HG03097 (cell line): ENCODE measurements around the gene PORCN.

Experiments used
- ATAC-seq: cut with Tn5 transposase; IDR thresholded peaks from one replicate; pipeline ENCODE4 v1.9.1; 2021; ENCODE audit not compliant: unreplicated experiment, low FRiP score

The PORCN gene

DNA sequence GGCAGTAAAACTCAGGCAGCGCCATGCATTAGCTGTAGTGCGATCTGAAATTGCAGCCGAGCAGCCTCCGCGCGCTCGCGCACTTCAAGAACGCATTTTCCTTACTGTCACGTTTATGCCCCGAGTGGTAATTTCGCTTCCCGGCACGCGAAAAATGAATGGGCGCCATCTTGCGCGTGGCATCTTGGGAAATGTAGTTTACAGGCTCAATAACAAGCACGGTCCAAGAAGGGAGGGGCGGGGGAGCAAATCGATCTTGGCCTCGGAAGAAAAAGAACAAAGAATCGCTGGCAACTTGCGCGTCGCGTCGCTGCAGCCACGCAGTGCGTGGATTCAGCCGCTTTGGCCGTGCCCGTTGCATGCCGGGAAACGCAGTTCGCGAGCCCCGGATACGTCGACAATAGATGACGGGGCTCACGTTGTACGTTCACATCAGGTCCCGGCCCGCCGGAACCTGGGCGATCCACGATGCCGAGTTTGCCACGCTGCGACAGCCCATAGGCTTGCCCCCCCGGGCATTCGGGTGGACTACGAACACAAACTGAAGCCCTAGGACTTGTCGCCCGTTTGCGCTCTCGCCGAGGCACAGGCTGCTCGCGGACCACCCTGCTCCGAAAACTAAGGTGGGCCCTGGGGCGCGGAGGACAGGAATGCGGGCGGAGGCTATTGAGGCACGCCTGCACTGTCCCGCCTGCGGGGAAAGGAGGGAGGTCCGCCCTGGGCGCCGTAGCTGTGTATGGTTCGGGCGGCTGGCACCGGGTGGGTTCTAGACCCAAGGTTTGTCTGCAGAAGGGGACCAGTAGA, 32.8 kb upstream of the PORCN start, which contains the start of gene FTSJ1:
TSS of gene FTSJ1 (plus strand) at position 426 of the 804 bp plus-strand sequence. CDS start 1,849 bp downstream, outside the sequence.
- peak; percentile 68 for ATAC-seq

DNA sequence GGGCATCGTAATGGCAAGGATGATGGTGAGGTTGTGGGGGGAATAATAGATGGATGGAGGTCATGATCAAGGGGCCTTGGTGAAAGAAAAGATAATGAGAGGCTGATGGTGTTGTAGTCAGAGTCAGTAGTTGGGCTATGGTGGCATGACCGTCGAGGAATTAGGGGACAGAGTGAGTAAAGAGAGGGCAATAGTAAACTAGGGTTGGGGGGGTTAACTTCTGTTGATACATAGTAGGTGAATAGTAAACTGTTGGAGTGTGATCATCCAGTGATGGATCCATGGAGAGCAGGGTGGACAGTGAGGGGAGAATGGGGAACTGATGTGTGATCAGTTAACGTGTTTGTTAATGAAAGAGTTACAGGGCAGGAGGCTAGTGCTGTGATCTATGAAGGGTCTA, 31.9 kb upstream of the PORCN start:
- no peak for ATAC-seq

DNA sequence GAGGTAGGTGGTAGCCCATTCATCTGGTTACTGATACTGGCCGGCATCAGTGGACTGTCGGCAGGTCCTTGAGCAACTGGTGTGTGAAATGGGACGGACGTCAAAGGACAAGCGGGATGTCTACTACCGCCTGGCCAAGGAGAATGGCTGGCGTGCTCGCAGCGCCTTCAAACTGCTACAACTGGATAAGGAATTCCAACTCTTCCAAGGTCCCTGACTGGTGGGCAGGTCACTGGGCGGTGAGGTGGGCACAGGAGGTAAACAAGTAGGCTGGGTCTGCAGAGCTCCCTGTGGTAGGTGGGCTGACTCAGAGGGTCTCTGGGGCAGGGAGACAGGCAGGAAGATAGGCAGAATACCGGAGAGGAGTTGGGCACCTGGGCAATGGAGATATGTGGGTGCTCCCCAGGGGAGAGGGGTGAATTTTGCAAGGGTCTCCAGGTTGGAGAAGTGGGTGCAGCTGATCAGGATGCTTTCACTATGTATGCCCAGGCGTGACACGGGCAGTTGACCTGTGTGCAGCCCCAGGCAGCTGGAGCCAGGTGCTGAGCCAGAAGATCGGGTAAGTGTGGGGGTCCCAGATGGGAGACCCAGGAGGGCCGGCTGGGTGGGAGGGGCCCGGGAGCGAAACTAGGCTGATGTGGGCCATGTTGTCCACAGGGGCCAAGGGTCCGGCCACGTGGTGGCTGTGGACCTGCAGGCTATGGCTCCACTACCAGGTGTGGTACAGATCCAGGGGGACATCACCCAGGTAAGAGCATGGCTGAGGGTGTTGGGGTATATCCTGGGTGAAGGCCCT, 30.6 kb upstream of the PORCN start:
- ATAC-seq, result no peak

DNA sequence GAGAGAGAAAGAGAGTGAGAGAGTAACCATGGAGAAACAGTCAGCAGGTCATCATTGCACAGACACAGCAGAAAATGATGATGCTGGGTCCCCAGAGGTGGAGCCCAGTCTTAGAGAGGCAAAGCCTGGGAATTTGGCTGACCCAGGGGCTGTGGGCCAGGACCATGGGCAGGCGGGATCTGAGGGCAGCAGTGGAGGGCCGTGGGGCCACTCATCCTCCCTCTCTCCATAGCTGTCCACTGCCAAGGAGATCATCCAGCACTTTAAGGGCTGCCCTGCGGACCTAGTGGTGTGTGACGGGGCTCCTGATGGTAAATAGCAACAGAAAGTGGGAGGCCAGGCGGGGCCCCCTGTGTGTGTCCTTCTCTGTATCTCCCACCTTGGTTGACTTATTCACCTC, 30.0 kb upstream of the PORCN start:
- ATAC-seq, result no peak

DNA sequence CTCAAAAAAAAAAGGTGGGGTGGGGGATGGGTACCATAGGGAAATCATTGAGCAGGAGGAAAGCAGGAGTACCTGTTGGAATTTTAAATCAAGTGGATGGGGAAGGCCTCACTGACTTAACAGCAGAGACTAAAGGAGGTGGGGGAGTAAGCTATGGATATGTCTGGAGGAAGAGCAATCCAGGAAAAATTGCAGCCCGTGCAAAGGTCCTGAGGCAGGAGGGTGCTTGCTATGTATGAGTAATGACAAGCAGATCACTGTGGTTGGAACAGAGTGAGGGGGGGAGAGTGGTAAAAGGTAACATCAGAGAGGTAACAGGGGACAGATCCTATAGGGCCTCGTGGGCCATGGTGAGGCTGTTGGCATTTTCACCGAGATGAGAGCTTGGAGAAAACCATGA, 28.6 kb upstream of the PORCN start:
- no peak for ATAC-seq

DNA sequence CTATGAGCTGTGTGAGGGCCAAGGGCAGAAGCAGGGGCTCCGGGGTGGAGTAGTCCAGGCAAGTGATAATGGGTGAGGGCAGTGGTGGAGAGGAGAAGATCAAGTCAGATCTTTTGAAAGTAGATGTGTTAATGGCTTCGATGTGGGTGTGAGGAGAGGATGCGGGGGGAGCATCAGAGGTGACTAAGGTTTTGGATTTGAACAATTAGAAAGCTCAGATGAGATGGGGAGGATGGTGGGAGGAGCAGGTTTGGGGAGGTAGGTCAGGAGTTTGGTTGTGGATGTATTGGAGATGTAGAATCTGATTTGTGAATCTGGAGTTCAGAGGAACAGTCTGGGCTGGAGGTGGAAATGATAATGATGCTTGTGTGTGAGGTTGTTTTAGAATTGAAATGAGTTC, 28.2 kb upstream of the PORCN start:
- ATAC-seq, result no peak

DNA sequence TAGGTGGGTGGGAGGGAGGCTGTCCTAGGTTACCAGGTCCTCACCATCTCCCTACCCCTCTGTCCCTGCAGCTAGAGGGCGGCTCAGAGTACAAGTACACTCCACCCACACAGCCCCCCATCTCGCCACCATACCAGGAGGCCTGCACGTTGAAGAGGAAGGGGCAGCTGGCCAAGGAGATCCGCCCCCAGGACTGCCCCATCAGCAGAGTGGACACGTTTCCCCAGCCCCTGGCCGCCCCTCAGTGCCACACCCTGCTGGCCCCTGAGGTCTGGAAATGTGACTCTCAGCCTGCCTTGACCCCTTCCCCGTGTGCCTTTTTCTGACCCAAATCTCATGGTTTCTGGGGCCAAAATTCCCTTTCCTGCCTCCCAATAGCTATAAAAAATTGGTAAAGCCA, 26.3 kb upstream of the PORCN start:
- no peak for ATAC-seq

DNA sequence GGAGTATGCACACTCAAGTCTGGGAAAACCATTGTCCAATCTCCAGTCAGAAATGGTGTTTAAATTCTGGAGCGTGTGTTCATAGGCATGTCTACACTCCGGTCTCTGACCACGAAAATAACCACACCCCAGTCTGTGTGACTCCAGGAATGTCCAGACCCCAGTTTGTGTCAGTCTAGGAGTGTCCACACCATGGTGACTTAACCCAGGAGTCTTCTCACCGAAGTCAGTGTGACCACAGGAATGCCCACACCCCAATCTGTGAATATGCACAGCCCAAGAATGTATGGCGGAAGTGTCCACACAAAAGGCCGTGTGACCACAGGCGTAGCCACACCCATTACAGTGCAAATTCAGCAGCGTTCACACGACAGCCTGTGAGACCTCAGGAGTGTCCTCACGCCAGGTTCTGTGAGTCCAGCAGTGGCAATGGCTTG, 21.4 kb upstream of the PORCN start:
- no peak for ATAC-seq

DNA sequence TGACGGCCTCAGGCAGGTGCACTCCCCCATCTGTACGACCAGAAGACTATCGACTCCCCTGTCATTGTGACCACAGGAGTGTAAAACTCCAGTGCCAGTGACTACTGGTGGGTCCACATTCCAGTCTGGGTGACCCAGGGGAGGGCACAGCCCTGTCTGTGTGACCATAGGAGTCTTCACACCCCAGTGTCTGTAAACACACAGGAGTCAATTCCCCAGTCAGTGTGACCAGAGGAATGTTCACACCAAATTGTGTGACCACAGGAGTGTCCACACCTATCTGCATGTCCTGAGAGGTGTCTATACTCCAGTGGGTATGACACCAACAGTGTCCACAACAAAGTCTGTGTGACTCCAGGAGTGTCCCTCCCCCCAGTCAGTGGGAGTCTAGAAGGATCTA, 20.8 kb upstream of the PORCN start:
- ATAC-seq, result no peak

DNA sequence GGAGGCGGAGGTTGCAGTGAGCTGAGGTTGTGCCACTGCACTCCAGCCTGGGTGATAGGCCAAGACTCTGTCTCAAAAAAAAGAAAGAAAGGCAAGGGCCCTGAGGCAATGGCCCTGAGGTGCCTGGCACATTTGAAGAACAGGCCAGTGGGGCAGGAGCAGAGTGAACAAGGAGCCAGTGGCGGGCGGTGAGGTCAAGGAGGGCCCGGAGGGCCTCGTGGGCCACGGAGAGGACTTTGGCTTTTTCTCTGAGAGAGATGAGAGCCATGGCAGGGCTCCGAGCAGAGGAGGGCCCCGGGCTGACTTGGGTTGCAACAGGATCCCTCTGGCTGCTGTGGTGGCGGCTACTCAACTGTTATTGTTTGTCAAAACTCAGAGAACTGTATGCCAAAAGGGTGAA, 19.5 kb upstream of the PORCN start:
- no peak for ATAC-seq

DNA sequence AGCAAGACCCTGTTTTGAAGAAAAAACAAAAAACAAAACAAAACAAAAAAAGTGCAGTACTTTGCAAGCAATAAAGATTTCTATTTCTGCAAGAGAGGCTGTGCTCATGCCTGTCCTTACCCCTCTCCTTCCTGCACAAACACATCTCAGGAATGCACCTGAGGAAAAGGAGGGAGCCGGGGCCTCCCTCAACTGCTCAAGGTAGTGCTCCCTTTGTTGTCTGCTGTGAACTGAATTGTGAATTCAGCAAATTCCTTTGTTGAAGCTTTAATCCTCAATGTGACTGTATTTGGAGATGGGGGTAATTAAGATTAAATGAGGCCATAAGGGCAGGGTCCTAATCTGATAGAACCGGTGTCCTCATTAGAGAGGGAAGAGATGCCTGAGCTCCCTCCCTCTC, 18.9 kb upstream of the PORCN start:
- no peak for ATAC-seq

DNA sequence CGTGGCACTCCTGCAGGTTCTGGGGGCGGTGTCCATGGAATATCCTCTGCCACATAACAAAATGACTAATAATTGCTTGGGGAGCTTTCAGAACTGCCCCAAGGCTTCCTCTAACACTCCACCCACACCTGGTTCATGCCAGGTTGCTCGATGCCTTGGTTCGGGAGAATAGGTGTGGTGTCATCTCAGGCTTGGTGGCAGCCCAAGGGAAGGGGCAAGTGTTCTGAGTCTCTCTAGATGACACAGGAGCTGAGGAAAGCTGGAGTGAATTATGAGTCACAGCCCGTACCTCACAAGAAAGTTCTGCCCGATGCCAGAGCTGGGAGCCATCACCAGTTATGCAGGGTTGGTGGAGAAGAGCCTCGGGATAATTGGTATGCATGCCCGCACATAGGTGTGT, 18.1 kb upstream of the PORCN start:
- no peak for ATAC-seq

DNA sequence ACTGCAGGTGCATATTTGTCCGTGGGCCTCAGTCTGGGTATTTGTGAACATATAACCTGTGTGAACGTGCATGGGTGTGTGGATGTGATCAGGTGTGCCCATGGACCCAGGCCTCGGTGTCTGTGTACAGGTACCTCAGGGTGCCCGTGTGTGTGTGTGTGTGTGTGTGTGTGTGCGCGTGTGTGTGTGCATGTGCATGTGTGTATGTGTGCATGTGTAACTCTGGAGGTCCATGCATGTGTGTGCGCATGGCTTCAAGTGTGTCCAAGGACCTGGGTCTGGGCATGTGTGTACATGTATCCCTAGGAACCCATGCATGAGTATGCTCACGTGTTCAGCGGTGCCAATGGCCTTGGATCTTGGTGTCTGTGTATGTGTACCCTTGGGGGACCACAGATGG, 17.0 kb upstream of the PORCN start:
- ATAC-seq, result no peak

DNA sequence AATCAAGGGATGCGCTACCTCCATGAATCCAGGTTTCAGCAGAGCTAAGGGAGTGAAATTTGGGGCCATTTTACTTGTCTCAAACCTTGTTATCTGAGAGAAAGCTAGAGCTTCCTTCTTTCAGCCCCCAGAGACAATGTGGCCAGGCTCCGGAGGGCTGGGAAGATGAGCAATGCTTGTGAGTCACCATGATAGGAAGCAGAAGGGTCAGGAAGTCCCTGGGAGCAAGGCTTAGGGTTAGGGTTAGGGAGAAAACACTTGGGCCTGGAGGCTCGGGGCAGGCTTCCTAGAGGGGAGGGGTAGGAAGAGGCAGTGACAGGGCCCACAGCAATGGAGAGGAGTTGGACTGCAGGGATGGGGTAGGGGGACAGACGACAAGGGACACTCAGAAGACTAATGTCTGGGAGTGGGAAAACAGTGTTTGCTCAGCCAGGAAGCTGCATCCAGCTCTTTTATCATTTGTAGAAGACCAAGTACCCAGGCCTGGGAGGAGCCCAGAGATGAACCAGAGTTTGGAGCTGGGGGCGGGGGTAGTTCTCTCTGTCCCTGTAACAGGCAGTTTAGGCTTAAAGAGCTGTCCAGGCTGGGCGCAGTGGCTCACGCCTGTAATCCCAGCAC, 16.4 kb upstream of the PORCN start:
- ATAC-seq, result no peak

DNA sequence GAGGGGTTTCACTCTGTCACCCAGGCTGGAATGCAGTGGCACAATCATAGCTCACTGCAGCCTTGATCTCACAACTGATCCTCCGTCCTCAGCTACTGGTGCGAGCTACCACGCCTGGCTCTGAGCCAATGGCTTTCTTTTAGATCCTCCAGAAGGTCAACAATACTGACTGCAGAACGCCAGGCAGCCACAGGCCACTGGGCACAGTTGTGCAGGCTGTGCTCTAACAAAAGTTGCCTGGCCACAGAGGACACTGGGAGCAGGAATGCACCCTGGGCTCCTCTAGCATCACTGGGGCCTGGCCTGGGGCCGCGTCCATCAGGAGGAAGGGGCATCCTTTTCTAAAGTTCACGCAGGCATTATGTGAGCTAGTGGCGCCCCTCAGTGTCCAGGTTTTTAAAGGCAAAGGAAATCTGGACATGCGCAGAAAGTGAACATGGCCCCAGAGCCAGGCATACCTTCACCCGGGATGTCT, 14.9 kb upstream of the PORCN start:
- no peak for ATAC-seq

DNA sequence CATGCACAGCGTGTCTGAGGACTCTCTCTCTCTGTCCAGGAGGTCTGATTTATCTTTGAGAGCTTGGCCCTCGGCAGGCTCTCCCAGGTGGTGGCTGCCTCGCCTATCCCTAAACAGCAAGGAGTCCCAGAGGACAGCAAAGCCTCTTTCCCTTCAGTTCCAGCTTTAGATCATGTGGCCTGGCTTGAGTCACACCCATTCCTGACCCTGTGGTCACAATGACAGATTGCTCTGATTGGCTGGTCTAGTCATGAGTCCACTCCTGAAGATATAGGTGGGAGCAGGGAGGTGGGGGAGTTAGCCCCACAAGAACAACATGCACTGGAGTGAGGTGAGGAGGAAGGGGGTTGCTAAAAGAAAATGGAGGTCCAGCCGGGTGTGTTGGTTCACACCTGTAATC, 12.1 kb upstream of the PORCN start:
- ATAC-seq, result no peak

DNA sequence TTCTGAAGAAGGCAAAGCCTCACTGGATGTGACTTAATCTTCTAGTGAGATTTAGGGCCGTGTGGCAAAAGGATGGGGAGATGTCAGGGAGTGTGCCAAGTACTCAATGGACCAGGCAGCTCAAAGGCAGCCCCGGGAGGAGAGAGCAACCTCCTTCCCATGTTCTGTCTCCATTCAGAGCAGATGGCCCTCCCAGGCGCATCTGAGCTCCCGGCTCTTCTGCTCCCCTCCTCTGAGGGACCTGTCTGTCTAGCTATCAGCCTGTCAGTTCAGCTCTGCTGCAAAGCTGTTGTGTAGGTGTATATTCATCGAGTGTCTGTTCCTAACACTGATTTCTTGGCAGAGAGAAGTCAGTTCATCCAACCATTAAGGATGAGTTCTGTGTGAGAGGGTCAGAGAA, 10.9 kb upstream of the PORCN start:
- no peak for ATAC-seq

DNA sequence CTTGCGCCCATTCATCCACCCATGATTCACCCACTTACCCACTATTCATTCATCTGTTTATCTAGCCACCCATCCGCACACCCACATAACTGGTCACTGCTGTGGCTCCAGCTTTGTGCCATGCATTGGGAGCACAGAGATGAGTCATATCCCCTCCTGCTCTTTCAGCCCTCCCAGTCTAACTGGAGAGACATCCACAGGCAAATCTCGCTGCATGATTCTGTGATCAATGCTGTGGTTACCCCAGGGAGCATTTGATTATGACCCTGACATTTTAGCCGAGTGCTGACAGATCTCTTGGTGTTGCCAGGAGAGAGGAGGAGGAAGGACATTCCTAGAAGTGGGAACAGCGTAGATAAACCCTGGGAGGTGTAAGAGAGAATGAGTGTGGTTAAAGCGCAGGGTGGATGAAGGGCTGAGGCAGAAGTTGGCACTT, 10.4 kb upstream of the PORCN start:
- ATAC-seq, result no peak

DNA sequence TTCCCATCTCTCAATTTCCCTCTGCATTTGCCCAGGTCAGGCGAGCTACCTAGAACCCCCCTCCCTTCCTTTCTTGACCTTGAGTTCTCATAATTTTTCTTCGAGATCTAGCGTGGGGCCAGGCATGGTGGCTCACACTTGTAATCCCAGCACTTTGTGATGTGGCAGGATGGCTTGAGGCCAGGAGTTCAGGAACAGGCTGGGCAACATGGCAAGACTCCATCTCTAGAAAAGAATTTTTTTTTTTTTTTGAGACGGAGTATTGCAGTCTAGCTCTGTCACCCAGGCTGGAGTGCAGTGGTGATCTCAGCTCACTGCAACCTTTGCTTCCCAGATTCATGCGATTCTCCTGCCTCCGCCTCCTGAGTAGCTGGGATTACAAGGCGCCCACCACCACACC, 4.5 kb upstream of the PORCN start:
- ATAC-seq, result no peak

DNA sequence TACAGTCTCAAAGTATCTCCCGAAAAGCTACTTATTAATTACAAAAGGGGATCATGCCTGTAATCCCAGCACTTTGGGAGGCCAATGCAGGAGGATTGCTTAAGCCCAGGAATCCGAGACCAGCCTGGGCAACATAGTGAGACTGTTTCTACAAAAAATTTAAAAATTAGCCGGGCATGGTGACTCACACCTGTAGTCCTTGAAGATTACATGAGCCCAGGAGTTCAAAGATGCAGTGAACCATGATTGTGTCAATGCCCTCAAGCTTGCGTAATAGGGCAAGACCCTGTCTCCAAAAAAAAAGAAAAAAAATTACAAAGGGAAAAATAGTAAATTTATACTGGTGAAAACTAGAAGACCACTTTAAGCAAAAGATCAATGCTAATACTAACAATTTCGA, 3.3 kb upstream of the PORCN start:
- no peak for ATAC-seq

DNA sequence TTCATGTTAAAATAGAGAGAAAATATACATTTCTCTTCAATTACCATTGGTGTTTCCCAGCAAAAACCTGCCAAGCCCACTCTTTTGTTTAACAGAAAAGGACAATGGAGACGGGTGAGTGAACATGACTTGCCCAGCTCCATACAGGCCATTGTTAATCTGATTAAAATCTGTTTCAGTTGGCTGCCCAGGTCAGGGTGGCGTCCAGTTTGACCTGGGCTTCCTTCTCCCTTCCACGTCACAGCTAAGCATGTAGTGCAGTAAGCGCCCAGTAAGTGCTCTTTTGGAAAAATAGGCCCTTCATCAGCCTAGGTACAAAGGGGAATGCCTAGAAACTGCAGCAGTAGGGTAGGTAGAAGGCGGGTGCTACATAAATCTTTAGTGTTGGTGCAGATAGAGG, 1.5 kb upstream of the PORCN start:
- ATAC-seq, result no peak
